Measurements from ENCODE around the gene CLEC12A. TPM values are rescaled to one million over a fixed set of nuclear protein-coding genes. Genes with fewer than 3 reads are reported as not detected.

The CLEC12A gene
- total RNA-seq, 1 experiment from 2014 or later = not detected

- no peak overlapping the region for H3K4me3 ChIP-seq (replicated peaks in 1 of 2; ENCODE audit: low read depth in 1 of 2, low read length in 2 of 2)
Measured at GRCh38 chr12:9926876-9927275, 44.3 kb upstream of the CLEC12A start.

More at GRCh38 chr12:9926876-9927275, 44.3 kb upstream of the CLEC12A start:
- TF ChIP-seq CTCF (IDR thresholded peaks at IDR 0.05 in 2 of 3, conservative IDR thresholded peaks at IDR 0.05 in 1 of 3; ENCODE audit: borderline replicate concordance in 1 of 3, insufficient read depth in 1 of 3, low read depth in 2 of 3, low read length in 2 of 3) (no peak), EGR1 (IDR thresholded peaks at IDR 0.05; ENCODE audit: low read depth) (no peak), TCF7L2 (IDR thresholded peaks at IDR 0.05; ENCODE audit: borderline replicate concordance, extremely low read depth, insufficient read depth, insufficient read length) (no peak), EZH2 (IDR thresholded peaks at IDR 0.05) (no peak), ELF1 (IDR thresholded peaks at IDR 0.05; ENCODE audit: borderline replicate concordance, low read depth) (no peak), JUND (IDR thresholded peaks at IDR 0.05) (no peak), CEBPB (IDR thresholded peaks at IDR 0.05; ENCODE audit: low read depth) (no peak), RAD21 (IDR thresholded peaks at IDR 0.05; ENCODE audit: low read depth) (no peak)
- TF ChIP-seq, protein P1, sequence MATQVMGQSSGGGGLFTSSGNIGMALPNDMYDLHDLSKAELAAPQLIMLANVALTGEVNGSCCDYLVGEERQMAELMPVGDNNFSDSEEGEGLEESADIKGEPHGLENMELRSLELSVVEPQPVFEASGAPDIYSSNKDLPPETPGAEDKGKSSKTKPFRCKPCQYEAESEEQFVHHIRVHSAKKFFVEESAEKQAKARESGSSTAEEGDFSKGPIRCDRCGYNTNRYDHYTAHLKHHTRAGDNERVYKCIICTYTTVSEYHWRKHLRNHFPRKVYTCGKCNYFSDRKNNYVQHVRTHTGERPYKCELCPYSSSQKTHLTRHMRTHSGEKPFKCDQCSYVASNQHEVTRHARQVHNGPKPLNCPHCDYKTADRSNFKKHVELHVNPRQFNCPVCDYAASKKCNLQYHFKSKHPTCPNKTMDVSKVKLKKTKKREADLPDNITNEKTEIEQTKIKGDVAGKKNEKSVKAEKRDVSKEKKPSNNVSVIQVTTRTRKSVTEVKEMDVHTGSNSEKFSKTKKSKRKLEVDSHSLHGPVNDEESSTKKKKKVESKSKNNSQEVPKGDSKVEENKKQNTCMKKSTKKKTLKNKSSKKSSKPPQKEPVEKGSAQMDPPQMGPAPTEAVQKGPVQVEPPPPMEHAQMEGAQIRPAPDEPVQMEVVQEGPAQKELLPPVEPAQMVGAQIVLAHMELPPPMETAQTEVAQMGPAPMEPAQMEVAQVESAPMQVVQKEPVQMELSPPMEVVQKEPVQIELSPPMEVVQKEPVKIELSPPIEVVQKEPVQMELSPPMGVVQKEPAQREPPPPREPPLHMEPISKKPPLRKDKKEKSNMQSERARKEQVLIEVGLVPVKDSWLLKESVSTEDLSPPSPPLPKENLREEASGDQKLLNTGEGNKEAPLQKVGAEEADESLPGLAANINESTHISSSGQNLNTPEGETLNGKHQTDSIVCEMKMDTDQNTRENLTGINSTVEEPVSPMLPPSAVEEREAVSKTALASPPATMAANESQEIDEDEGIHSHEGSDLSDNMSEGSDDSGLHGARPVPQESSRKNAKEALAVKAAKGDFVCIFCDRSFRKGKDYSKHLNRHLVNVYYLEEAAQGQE (IDR thresholded peaks at IDR 0.05; ENCODE audit: low read depth) = no peak
- TF ChIP-seq, protein P2, sequence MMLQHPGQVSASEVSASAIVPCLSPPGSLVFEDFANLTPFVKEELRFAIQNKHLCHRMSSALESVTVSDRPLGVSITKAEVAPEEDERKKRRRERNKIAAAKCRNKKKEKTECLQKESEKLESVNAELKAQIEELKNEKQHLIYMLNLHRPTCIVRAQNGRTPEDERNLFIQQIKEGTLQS (IDR thresholded peaks at IDR 0.05) = no peak
- DNase-seq (ENCODE audit: low read depth, low spot score) (no peak), ATAC-seq (no peak)
- H3K4me1 ChIP-seq (ENCODE audit: control insufficient read depth in 1 of 2, insufficient read depth in 2 of 2, low read length in 2 of 2) = no peaks in the 10 kb centered on the region
- peaks cover 29% of the 10 kb centered on the region for H3K27me3 ChIP-seq (ENCODE audit: insufficient read depth, low read length)
- H3K9me3 ChIP-seq (ENCODE audit: control insufficient read depth in 1 of 2, insufficient read depth in 1 of 2, low read depth in 1 of 2, low read length in 2 of 2) = no peaks in the 10 kb centered on the region
- no peaks in the 10 kb centered on the region for H3K79me2 ChIP-seq (ENCODE audit: insufficient read depth, low read length)
- intact Hi-C loops (cut with micrococcal nuclease) = loop anchor here (1.0 to 5.0 kb wide), 2 partner anchors 179 to 595 kb away; no protein-coding TSS in a partner anchor
- POLR2A ChIA-PET = no interaction called here
- H3K4me2 ChIP-seq (ENCODE audit: low read length) = no peak overlapping the region
- RAD21 ChIA-PET (ENCODE audit: low non-redundant PET in 1 of 2, low total read pairs in 2 of 2, uncharacterized antibody in 2 of 2, unreplicated experiment in 2 of 2) = no interaction called here
- BruUV-seq (replicated peaks) = no TSS peak
- H3K9ac ChIP-seq (ENCODE audit: low read length) = no peak overlapping the region
- H4K20me1 ChIP-seq (ENCODE audit: insufficient read depth) = no peaks in the 10 kb centered on the region
- no peaks in the 10 kb centered on the region for H3K36me3 ChIP-seq (ENCODE audit: control insufficient read depth in 1 of 2, insufficient read depth in 2 of 2, low read length in 2 of 2)
- H2AFZ ChIP-seq (ENCODE audit: low read depth, low read length, poor library complexity, severe bottlenecking) = no peak overlapping the region
- no peak overlapping the region for H3K27ac ChIP-seq (ENCODE audit: low read depth, low read length)
- CTCF ChIA-PET = interaction anchor here (2.3 kb wide), 1 partner anchor 177 kb away, joined by 12 read pairs; no protein-coding TSS in a partner anchor
- H3K9me2 ChIP-seq (ENCODE audit: insufficient read depth) = no peaks in the 10 kb centered on the region

Measured in HCT116 (cell line).